ENCODE measurements around the gene POSTN. TPM values are rescaled to one million over a fixed set of nuclear protein-coding genes. Genes with fewer than 3 reads are reported as not detected.

The POSTN gene
- total RNA-seq, 4 donors from 2014 or later = 8.3 to 28.7 (median 16.5) TPM

GRCh38 chr13:37627428-37627827, 28.9 kb upstream of the POSTN start:
- H3K27ac ChIP-seq = no peak overlapping the region
- in situ Hi-C loops (cut with MboI; ENCODE audit: low pct_ligation_motif_present in 1 of 4, low pct_unique_long_range_greater_than_20kb in 1 of 4, low sequenced_read_pairs in 3 of 4) = no loop called here
- no peak for TF ChIP-seq POLR2A (IDR thresholded peaks at IDR 0.05)
- TF ChIP-seq EP300 (IDR thresholded peaks at IDR 0.05; ENCODE audit: low read depth) = no peak
- TF ChIP-seq CTCF (IDR thresholded peaks at IDR 0.05) = no peak

GRCh38 chr13:37621811-37622361, 23.3 kb upstream of the POSTN start:
- WGBS, 2 donors (ENCODE audit: low coverage in 1 of 2) = 69 to 77% methylated on average over 3 of the region's 3 CpGs

More at GRCh38 chr13:37627428-37627827, 28.9 kb upstream of the POSTN start:
- intact Hi-C loops (cut with DNase I; ENCODE audit: low total_unique reads) = no loop called here
- H3K36me3 ChIP-seq = no peaks in the 10 kb centered on the region
- no peak overlapping the region for H3K4me3 ChIP-seq
- H3K9me3 ChIP-seq = no peaks in the 10 kb centered on the region
- no peaks in the 10 kb centered on the region for H3K4me1 ChIP-seq
- 23 to 49% methylated on average over 4 of the region's 4 CpGs for WGBS, 2 donors (ENCODE audit: low coverage in 1 of 2)
- H3K27me3 ChIP-seq = no peaks in the 10 kb centered on the region
- DNase-seq = no peak

GRCh38 chr13:37618554-37618953, 20.0 kb upstream of the POSTN start:
- in situ Hi-C loops (cut with MboI; ENCODE audit: low pct_ligation_motif_present in 1 of 4, low pct_unique_long_range_greater_than_20kb in 1 of 4, low sequenced_read_pairs in 3 of 4) (loop anchor here in 2 of 4 donors (25.0 kb wide), 2 partner anchors 506 to 531 kb away; partner anchors contain the start of gene CSNK1A1L (in 1 of the 2)), intact Hi-C loops (cut with DNase I; ENCODE audit: low total_unique reads) (no loop called here)
- Histone ChIP-seq H3K9me3 (no peaks in the 10 kb centered on the region), H3K4me1 (no peaks in the 10 kb centered on the region), H3K36me3 (no peaks in the 10 kb centered on the region), H3K4me3 (no peak overlapping the region), H3K27me3 (no peaks in the 10 kb centered on the region), H3K27ac (no peak overlapping the region)
- DNase-seq = no peak
- WGBS, 2 donors (ENCODE audit: low coverage in 1 of 2) = 70 to 80% methylated on average over 2 of the region's 2 CpGs
- TF ChIP-seq EP300 (IDR thresholded peaks at IDR 0.05; ENCODE audit: low read depth) (no peak), POLR2AphosphoS5 (IDR thresholded peaks at IDR 0.05) (no peak), CTCF (IDR thresholded peaks at IDR 0.05) (no peak), POLR2A (IDR thresholded peaks at IDR 0.05) (no peak)

More at GRCh38 chr13:37621811-37622361, 23.3 kb upstream of the POSTN start:
- Histone ChIP-seq H3K27ac (no peak overlapping the region), H3K9me3 (no peaks in the 10 kb centered on the region), H3K27me3 (no peaks in the 10 kb centered on the region), H3K36me3 (no peaks in the 10 kb centered on the region), H3K4me3 (no peak overlapping the region), H3K4me1 (no peaks in the 10 kb centered on the region)
- DNase-seq = no peak
- TF ChIP-seq EP300 (IDR thresholded peaks at IDR 0.05; ENCODE audit: low read depth) (no peak), POLR2A (IDR thresholded peaks at IDR 0.05) (no peak), POLR2AphosphoS5 (IDR thresholded peaks at IDR 0.05) (no peak), CTCF (IDR thresholded peaks at IDR 0.05) (no peak)
- in situ Hi-C loops (cut with MboI; ENCODE audit: low pct_ligation_motif_present in 1 of 4, low pct_unique_long_range_greater_than_20kb in 1 of 4, low sequenced_read_pairs in 3 of 4) = loop anchor here in 2 of 4 donors (25.0 kb wide), 2 partner anchors 510 to 535 kb away; partner anchors contain the start of gene CSNK1A1L (in 1 of the 2)
- intact Hi-C loops (cut with DNase I; ENCODE audit: low total_unique reads) = no loop called here

GRCh38 chr13:37617173-37617572, 18.6 kb upstream of the POSTN start:
- Histone ChIP-seq H3K4me1 (no peaks in the 10 kb centered on the region), H3K4me3 (no peak overlapping the region), H3K27me3 (no peaks in the 10 kb centered on the region), H3K9me3 (no peaks in the 10 kb centered on the region), H3K27ac (no peak overlapping the region), H3K36me3 (no peaks in the 10 kb centered on the region)
- no peak for TF ChIP-seq POLR2A (IDR thresholded peaks at IDR 0.05)
- no peak for TF ChIP-seq POLR2AphosphoS5 (IDR thresholded peaks at IDR 0.05)
- no peak for TF ChIP-seq EP300 (IDR thresholded peaks at IDR 0.05; ENCODE audit: low read depth)
- TF ChIP-seq CTCF (IDR thresholded peaks at IDR 0.05) = no peak
- in situ Hi-C loops (cut with MboI; ENCODE audit: low pct_ligation_motif_present in 1 of 4, low pct_unique_long_range_greater_than_20kb in 1 of 4, low sequenced_read_pairs in 3 of 4) (loop anchor here in 2 of 4 donors (25.0 kb wide), 2 partner anchors 505 to 530 kb away; partner anchors contain the start of gene CSNK1A1L (in 1 of the 2)), intact Hi-C loops (cut with DNase I; ENCODE audit: low total_unique reads) (no loop called here)
- no peak for DNase-seq
- 29 to 67% methylated on average over 1 of the region's 1 CpG for WGBS, 2 donors (ENCODE audit: low coverage in 1 of 2)
